H1 (cell line): ENCODE measurements around the gene DPM3. TPM values are rescaled to one million over a fixed set of nuclear protein-coding genes. Genes with fewer than 3 reads are reported as not detected.

Experiments
- CEBPB ChIP-seq: IDR thresholded peaks from 2 replicates; pipeline ENCODE4 v1.6.1; 2012; ENCODE audit warnings: low read depth, low read length
- CHD7 ChIP-seq: fragments of 300-600 bp; sonication (generic); IDR thresholded peaks from 2 replicates; pipeline ENCODE4 v1.7.1; 2012; ENCODE audit warnings: low read length, moderate library complexity, mild to moderate bottlenecking, inconsistent platforms; ENCODE audit not compliant: insufficient replicate concordance
- CTCF ChIP-seq, 3 experiments: IDR thresholded peaks; 1 replicate in 2 of 3; 2 replicates in 1 of 3; pipeline versions ENCODE4 v1.5.1 to v1.6.1; 2011; ENCODE audit warnings: low read length in 3 of 3, mild to moderate bottlenecking in 3 of 3, inconsistent platforms in 2 of 3, low read depth in 1 of 3, moderate library complexity in 1 of 3; ENCODE audit not compliant: insufficient read depth in 1 of 3; ENCODE audit errors: control extremely low read depth in 1 of 3
- JUN ChIP-seq: IDR thresholded peaks from 2 replicates; pipeline ENCODE4 v1.6.1; 2011; ENCODE audit warnings: low read depth, mild to moderate bottlenecking, improper control_type of control experiment, low read length
- JUND ChIP-seq: IDR thresholded peaks from 2 replicates; pipeline ENCODE4 v1.6.1; 2011; ENCODE audit warnings: mild to moderate bottlenecking, improper control_type of control experiment, low read length
- KDM1A ChIP-seq: fragments of 200-600, 300-600 bp; sonication (generic); IDR thresholded peaks from 2 replicates; pipeline ENCODE4 v1.7.1; 2016; ENCODE audit warnings: mild to moderate bottlenecking, low read length, borderline replicate concordance
- POLR2A ChIP-seq, 2 experiments: IDR thresholded peaks; 1 replicate in 1 of 2; 2 replicates in 1 of 2; pipeline ENCODE4 v1.6.1; 2011; ENCODE audit warnings: low read depth in 2 of 2, low read length in 2 of 2, mild to moderate bottlenecking in 2 of 2; ENCODE audit errors: control extremely low read depth in 1 of 2
- RNF2 ChIP-seq: fragments of 200-900, 300-1000 bp; sonication (generic); IDR thresholded peaks from 2 replicates; pipeline ENCODE4 v1.7.1; 2016; ENCODE audit warnings: borderline replicate concordance, low read depth, mild to moderate bottlenecking, antibody characterized with exemption, low read length; ENCODE audit not compliant: poor library complexity, severe bottlenecking; ENCODE audit errors: missing control alignments
- SAP30 ChIP-seq: fragments of 300-600 bp; sonication (generic); IDR thresholded peaks from 2 replicates; pipeline ENCODE4 v1.7.1; 2012; ENCODE audit warnings: low read length, moderate library complexity, mild to moderate bottlenecking, inconsistent platforms; ENCODE audit not compliant: insufficient read depth, insufficient replicate concordance
- polyA plus RNA-seq, 7 experiments: library from polyadenylated mRNA; depleted of rRNA in 3 of 7; stranded (reverse) in 5 of 7; unstranded in 2 of 7; fragments of >200 nt in 5 of 7; fragments of 200-250 nt in 2 of 7; gene quantifications; 1 replicate in 5 of 7; 2 replicates in 1 of 7; 4 replicates in 1 of 7; pipeline versions ENCODE4 v1.2.1 to v1.2.3, GENCODE V29; 2011 to 2013; ENCODE audit warnings: missing spikeins in 2 of 7, mixed read lengths in 2 of 7
- total RNA-seq: library from RNA; stranded (reverse); fragmentation: NEBNext Ultra II Directional; extraction: Animal tissue kit (Norgen Biotek cat#: 25700); gene quantifications from 2 replicates; pipeline ENCODE4 v1.2.1, GENCODE V29; 2021

DPM3 gene
- total and polyA plus RNA-seq, 2 of the 8 experiments (the other 6 are each of a cell fraction or from before 2014, with no cell fraction given), result 44.8 to 227 TPM

- TF ChIP-seq CHD7, result no peak
- TF ChIP-seq POLR2A (IDR thresholded peaks at IDR 0.05; ENCODE audit: control extremely low read depth in 1 of 2, low read depth in 2 of 2, low read length in 2 of 2), result no peak
- no peak for TF ChIP-seq JUN
- TF ChIP-seq JUND, result no peak
- no peak for TF ChIP-seq SAP30
- no peak for TF ChIP-seq CEBPB
- no peak for TF ChIP-seq RNF2
- TF ChIP-seq KDM1A, result no peak
- no peak for TF ChIP-seq CTCF (IDR thresholded peaks at IDR 0.05; ENCODE audit: control extremely low read depth in 1 of 3, insufficient read depth in 1 of 3, low read depth in 1 of 3, low read length in 3 of 3)
These were observed 29.5 kb downstream of the DPM3 start (continued) for GRCh38 chr1:155110826-155111225.
